Stimulated activated naive CD8-positive, alpha-beta T cell treated with anti-CD3 and anti-CD28 coated beads, Interleukin-15, Interleukin-2, amounts not matched to agents 100 ng/mL and 50 ng/mL, for 24 hours (primary cell): ENCODE results near the gene BTG2.

Experiments used
- H3K27ac Mint-ChIP-seq: one replicate; pipeline ENCODE4 v1.8.0; 2021; ENCODE audit warnings: mild to moderate bottlenecking, mixed read lengths
- H3K27me3 Mint-ChIP-seq: one replicate; pipeline ENCODE4 v1.8.0; 2021; ENCODE audit warnings: mixed read lengths
- H3K36me3 Mint-ChIP-seq: one replicate; pipeline ENCODE4 v1.8.0; 2021; ENCODE audit warnings: low read depth, mixed read lengths
- H3K4me1 Mint-ChIP-seq: one replicate; pipeline ENCODE4 v1.8.0; 2021; ENCODE audit warnings: low read depth, mixed read lengths
- H3K4me3 Mint-ChIP-seq: one replicate; pipeline ENCODE4 v1.8.0; 2021; ENCODE audit warnings: mild to moderate bottlenecking, mixed read lengths
- H3K9me3 Mint-ChIP-seq: one replicate; pipeline ENCODE4 v1.8.0; 2021; ENCODE audit warnings: mixed read lengths

Gene BTG2

DNA sequence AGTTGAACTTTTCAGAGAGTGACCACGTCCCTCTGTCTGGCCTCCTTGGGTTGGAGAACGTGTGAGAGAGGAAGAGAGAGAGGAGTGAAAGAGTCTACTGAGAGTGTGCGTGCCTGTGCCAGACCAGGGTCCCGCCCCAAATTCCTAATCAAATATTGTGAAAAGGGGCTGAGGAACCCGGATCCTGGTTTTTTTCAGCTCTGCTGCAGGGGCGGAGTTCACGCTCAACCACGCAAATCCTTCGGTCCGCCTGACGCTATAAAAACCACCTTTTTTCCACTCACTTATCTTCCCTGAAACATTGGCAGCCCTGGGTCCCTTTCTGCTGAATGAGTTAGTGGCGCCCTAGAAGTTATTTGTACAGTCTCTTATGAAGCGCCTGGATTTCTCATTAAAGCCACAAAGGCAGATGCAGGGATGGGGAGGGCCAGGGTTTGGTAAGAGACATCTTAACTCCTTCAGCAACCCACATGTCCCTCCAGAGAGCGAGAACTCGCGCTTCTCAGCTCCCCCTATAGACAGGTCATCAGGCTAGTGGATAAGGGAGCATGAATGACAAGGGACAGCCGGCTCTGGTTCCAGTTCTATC, 45.8 kb downstream of the BTG2 start, which contains the start of gene FMOD:
FMOD (minus strand) TSS at position 86 of the 589 bp plus-strand sequence. CDS start 2,852 bp downstream, outside the sequence.
- Mint-ChIP-seq H3K4me3 (peak within 1 kb of the TSS; percentile 35), H3K36me3 (no peaks in the 10 kb centered on the region), H3K9me3 (no peaks in the 10 kb centered on the region), H3K27me3 (peaks cover 16% of the 10 kb centered on the region), H3K27ac (peak within 1 kb of the TSS; percentile 33), H3K4me1 (peaks cover 13% of the 10 kb centered on the region)

DNA sequence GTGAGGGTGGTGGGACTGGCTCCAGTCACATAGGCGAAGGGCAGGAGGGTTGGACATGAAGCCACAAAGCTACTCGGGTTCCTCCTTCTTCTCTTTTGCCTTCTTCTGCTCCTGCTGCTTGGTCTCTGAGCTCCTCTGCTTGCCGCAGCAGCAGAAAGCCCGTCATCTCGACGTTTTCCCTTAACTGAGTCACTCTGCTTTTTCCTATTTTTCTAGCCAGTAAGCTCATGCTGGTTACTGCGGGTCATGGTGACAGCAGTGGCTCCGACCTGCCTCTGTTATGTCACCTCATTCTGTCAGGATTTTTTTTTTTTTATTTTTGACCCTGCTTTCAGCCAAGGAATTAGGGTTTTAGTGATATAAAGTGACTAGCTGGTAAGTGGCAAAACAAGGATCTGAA, 48.2 kb downstream of the BTG2 start:
- Mint-ChIP-seq H3K27ac (no peak overlapping the region), H3K36me3 (no peaks in the 10 kb centered on the region), H3K9me3 (no peaks in the 10 kb centered on the region), H3K27me3 (peaks cover 25% of the 10 kb centered on the region), H3K4me1 (peaks cover 13% of the 10 kb centered on the region), H3K4me3 (no peak overlapping the region)

DNA sequence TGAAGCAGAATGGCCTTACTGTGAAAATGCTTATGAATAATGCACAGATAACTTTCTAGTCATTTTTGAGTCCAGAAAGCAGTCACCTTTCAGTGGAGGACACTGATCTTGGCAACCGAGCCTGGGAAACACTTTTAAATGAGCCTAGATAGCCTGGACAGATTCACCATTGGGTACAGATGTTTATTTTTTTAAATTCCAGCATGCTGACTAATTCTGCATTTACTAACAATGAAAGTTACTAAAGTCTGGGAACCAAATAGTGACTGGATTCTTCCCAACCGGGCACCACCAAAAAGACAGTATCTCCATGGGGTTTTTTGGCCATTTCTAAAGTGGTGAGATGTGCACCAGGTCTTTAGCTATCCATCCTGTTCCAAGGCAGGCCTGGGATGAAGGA, 48.9 kb downstream of the BTG2 start:
- no peaks in the 10 kb centered on the region for H3K36me3 Mint-ChIP-seq
- H3K27ac Mint-ChIP-seq, result no peak overlapping the region
- no peaks in the 10 kb centered on the region for H3K9me3 Mint-ChIP-seq
- H3K4me1 Mint-ChIP-seq, result peaks cover 13% of the 10 kb centered on the region
- H3K4me3 Mint-ChIP-seq, result no peak overlapping the region
- peaks cover 31% of the 10 kb centered on the region for H3K27me3 Mint-ChIP-seq

DNA sequence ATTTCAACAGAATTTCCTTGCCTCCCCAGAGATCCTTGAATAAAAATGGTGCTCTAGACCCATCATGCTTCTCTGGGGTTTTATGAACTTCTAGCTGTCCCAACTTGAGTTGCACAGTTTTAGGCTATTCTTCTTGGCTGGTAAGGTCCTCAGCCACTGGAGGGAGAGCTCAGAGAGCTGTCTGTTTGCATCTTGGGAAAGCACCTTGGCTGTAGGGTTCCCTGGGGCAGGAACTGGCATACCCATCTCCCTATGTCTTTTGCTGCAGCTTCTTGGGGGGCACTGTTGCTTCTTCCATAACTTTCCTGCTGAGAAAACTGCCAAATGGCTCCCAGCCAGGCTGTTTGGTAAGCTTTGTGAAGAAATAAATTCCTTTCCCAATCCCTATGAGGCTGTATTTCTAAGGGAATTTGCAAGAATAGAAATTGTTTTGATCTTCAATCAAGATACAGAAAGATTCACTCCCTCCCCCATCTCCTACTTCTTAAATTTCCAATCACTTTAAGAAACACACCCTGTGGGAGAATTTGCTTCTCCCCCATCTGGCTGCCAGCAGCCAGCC, 53.8 kb downstream of the BTG2 start:
- Mint-ChIP-seq H3K4me1 (no peaks in the 10 kb centered on the region), H3K27me3 (peaks cover 37% of the 10 kb centered on the region)

More for the DNA sequence above, 53.8 kb downstream of the BTG2 start:
- no peaks in the 10 kb centered on the region for H3K9me3 Mint-ChIP-seq
- H3K36me3 Mint-ChIP-seq, result no peaks in the 10 kb centered on the region
- H3K4me3 Mint-ChIP-seq, result no peak overlapping the region
- H3K27ac Mint-ChIP-seq, result no peak overlapping the region
